Hepatocyte (in vitro differentiated cells): Measurements from ENCODE around the gene SORCS2.

Experiments used
- CTCF ChIP-seq: fragments of 200-600 bp; sonication (generic); IDR thresholded peaks from 2 replicates; pipeline ENCODE4 v1.5.1; 2016; ENCODE audit warnings: antibody characterized with exemption, mild to moderate bottlenecking; ENCODE audit not compliant: poor library complexity
- EZH2 ChIP-seq: fragments of 200-600 bp; sonication (generic); IDR thresholded peaks from 2 replicates; pipeline ENCODE4 v1.6.1; 2016; ENCODE audit warnings: antibody characterized with exemption, mild to moderate bottlenecking, borderline replicate concordance
- EZH2phosphoT487 ChIP-seq: fragments of 200-600 bp; sonication (generic); IDR thresholded peaks from one replicate; pipeline ENCODE4 v1.6.1; 2018; ENCODE audit warnings: antibody characterized with exemption, mild to moderate bottlenecking, low read depth, moderate library complexity; ENCODE audit not compliant: unreplicated experiment, severe bottlenecking

GRCh38 chr4:7714738-7715137, 522.4 kb downstream of the SORCS2 start:
- TF ChIP-seq CTCF (no peak), EZH2phosphoT487 (no peak), EZH2 (no peak)
